ENCODE measurements around the gene MAP4K2. TPM values are rescaled to one million over a fixed set of nuclear protein-coding genes. Genes with fewer than 3 reads are reported as not detected.
A peak's percentile ranks its signal among the peaks of the same experiment; 100 is the strongest.

The MAP4K2 gene
- total and polyA plus RNA-seq, 2 of the 13 experiments (the other 11 are each of a cell fraction or from before 2014, with no cell fraction given), result 8.3 to 17.6 TPM

DNA sequence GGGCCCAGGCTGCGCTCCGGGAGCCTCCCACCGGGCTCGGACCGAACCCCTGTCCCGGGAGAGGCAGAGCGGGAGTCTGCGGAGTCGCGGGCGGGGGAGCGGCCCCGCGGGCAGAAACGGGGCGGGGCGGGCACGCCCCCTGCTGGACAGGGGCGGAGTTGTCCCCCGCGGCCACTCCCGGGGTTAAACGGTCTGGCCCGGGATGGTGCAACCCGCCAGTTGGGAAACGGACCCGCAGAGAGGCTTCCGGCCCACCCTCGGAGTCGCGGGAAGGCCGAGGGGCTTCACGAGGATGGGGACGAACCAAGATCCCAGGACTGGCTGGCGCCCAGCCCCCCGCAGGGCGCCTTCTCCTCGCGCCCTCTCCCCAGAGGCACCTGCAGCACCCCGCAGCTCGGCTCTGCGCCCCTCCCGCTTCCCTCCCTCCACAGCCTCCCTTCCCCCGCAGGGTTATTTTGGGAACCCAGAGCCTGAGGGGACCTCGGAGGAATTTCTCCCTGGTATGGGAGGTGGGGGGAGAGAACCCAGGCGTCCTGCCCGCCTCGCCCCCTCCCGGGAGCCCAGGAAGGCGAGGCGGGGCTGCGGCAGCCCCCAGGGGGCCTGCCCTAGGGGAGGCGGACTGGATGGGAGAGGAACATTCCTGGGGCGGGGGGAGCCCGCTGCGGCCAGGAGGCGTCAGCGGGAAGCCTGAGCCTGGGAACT, 60.0 kb downstream of the MAP4K2 start (continued):
- TF ChIP-seq SALL2 (CRISPR knock-in tag; IDR thresholded peaks at IDR 0.05) (no peak), GABPB1 (CRISPR knock-in tag; IDR thresholded peaks at IDR 0.05) (peak; percentile 64; the same call in 1 of the 2 replicates), ATM (IDR thresholded peaks at IDR 0.05; ENCODE audit: borderline replicate concordance) (no peak), ZNF343 (CRISPR knock-in tag; IDR thresholded peaks at IDR 0.05) (no peak), RNF2 (conservative IDR thresholded peaks at IDR 0.05; ENCODE audit: low read depth) (0 out of 2 replicates have a peak, but pooled peaks have one; percentile 38), ZNF83 (CRISPR knock-in tag; IDR thresholded peaks at IDR 0.05; ENCODE audit: borderline replicate concordance) (no peak), ZNF260 (CRISPR knock-in tag; IDR thresholded peaks at IDR 0.05; ENCODE audit: borderline replicate concordance, low read depth) (no peak), MED8 (CRISPR knock-in tag; IDR thresholded peaks at IDR 0.05; ENCODE audit: insufficient replicate concordance) (no peak), MTF2 (CRISPR knock-in tag; IDR thresholded peaks at IDR 0.05; ENCODE audit: borderline replicate concordance) (0 out of 2 replicates have a peak, but pooled peaks have one; percentile 58), SIX4 (CRISPR knock-in tag; IDR thresholded peaks at IDR 0.05) (no peak), KDM2A (CRISPR knock-in tag; IDR thresholded peaks at IDR 0.05; ENCODE audit: borderline replicate concordance, low read depth) (peak; percentile 42; the same call in 1 of the 2 replicates), CHD4 (IDR thresholded peaks at IDR 0.05; ENCODE audit: borderline replicate concordance, low read length) (no peak), KLF11 (CRISPR knock-in tag; IDR thresholded peaks at IDR 0.05) (no peak), RAD21 (CRISPR knock-in tag; IDR thresholded peaks at IDR 0.05) (peak; percentile 75), STAG1 (CRISPR knock-in tag; IDR thresholded peaks at IDR 0.05) (peak; percentile 56), ATF6 (CRISPR knock-in tag; conservative IDR thresholded peaks at IDR 0.05) (no peak), ZNF766 (CRISPR knock-in tag; IDR thresholded peaks at IDR 0.05; ENCODE audit: borderline replicate concordance) (no peak), CREM (IDR thresholded peaks at IDR 0.05) (no peak), CREM (CRISPR knock-in tag; IDR thresholded peaks at IDR 0.05) (no peak), TRIM22 (IDR thresholded peaks at IDR 0.05) (no peak), TAF1 (CRISPR knock-in tag; IDR thresholded peaks at IDR 0.05) (0 out of 2 replicates have a peak, but pooled peaks have one; percentile 14)
- TF ChIP-seq, protein P1, sequence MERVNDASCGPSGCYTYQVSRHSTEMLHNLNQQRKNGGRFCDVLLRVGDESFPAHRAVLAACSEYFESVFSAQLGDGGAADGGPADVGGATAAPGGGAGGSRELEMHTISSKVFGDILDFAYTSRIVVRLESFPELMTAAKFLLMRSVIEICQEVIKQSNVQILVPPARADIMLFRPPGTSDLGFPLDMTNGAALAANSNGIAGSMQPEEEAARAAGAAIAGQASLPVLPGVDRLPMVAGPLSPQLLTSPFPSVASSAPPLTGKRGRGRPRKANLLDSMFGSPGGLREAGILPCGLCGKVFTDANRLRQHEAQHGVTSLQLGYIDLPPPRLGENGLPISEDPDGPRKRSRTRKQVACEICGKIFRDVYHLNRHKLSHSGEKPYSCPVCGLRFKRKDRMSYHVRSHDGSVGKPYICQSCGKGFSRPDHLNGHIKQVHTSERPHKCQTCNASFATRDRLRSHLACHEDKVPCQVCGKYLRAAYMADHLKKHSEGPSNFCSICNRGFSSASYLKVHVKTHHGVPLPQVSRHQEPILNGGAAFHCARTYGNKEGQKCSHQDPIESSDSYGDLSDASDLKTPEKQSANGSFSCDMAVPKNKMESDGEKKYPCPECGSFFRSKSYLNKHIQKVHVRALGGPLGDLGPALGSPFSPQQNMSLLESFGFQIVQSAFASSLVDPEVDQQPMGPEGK (CRISPR knock-in tag; IDR thresholded peaks at IDR 0.05), result peak; percentile 10; the same call in 1 of the 2 replicates
